HG02571 (cell line): Measurements from ENCODE around the gene AKAP6.

Experiments
- ATAC-seq: cut with Tn5 transposase; IDR thresholded peaks from one replicate; pipeline ENCODE4 v1.9.1; 2021; ENCODE audit warnings: mild to moderate bottlenecking, moderate library complexity; ENCODE audit not compliant: unreplicated experiment

Gene AKAP6

DNA sequence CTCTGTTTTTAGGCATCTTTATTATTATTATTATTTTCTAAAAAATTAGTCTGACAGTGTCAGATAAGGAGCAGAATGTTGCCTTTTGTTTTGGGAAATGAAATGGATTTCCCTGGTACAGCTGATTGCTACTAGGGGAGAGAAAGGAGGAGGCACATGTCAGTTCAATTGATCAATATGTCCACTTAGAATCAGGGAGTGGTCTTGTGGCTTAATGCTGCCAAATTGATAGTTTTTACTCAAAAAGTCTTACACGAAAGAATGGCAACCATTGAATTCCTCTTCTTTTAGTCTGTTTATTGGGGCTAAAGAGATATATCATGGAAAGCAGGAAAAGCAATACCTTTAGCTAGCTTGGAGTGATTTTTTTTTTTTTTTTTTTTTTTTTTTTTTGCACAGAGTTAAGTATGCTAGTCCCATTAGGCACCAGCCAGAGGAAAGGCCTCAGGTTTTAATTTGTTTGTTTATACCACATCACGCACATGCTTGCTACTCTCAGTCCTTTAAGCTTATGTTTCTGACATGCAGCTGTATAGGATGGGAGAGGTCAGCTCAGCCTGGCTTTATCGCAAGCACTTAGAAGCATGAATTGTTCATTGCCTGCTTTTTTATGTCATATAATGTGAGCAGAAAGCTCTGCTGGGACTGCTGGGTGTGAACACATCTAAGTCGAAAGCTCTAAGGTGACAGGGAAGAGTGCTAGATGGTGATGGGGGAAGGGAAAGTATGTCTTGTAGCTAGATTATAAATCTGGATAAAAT lies 1.4 kb downstream of the AKAP6 start:
- ATAC-seq = no peak

DNA sequence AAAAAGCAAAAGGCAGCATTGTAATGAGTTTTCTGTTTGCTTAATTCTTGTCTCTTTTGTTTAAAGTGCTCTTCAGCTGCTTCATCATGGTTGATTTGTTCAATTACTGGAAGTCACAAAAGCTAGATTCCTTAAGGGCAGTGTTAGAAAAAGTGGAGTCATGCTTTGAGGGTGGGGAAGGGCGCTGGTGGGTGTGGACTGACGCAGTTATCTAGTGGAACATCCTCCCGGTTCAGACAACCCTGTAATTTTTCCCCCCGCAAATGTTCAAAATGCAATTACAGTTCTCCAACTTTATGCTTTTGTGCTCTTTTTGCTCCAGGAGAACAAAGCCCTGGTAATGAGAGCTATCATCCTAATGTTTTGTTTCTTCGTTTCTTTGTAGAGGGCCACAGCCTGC lies 2.1 kb downstream of the AKAP6 start:
- ATAC-seq = no peak

DNA sequence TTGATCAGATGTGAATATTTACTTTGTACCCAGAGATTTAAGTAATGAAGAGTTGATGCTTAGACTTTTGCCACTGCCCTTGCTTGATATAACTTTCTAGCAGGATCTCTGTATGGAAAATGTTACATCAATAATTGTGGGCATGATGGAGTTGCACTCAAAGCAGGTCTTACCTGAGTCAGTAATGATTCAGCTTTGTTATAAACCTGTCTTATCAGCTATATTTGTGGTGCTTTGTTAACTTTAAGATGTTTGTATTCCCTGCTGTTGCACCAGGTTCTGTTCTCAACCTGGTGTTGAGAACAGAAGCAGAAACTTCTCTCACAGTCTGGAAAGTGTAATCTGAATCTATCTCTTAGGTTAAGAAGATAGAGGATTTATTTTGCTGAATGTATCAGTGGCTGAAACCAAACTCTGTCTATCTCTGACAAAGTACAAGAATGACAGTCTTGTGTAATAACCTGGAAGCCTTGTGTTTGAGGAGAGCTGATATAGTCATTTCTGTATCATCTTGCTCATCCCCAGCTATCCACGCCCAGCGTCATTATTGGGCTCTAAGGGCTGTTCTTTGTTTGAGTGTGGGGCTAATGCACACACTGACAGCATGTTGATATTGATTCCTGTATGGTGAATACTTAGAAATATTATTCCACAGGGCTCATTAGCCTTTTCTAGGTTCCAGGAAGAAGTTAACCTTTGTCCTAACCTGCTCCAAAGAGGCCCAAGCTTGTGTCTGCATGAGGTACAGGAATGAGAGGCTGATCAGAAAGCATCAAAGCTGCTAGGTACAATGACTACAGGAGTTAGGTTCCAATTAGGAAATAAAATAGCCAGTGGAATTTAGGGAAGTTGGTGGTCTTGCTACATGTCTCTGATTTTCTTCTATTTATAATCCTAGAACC lies 3.6 kb downstream of the AKAP6 start:
- ATAC-seq = no peak

DNA sequence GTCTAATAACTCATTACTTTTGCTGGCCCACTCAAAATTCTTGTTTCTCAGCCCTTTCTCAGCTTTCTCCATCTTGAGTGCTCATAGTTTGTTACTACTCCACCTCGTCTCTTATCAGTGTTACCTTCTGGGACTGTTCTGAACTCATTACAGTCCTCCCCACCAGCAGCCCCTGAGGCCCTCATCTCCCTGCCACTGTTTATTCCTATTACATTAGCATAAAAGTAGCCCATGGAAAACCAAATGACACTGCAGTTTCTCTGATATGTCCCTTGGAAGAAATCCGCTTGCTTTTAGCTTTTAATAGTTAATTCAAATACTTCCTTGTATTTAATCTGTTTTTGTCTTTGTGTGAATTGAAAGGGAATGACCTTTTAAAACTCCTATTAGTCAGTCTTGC lies 7.6 kb downstream of the AKAP6 start:
- ATAC-seq = no peak

DNA sequence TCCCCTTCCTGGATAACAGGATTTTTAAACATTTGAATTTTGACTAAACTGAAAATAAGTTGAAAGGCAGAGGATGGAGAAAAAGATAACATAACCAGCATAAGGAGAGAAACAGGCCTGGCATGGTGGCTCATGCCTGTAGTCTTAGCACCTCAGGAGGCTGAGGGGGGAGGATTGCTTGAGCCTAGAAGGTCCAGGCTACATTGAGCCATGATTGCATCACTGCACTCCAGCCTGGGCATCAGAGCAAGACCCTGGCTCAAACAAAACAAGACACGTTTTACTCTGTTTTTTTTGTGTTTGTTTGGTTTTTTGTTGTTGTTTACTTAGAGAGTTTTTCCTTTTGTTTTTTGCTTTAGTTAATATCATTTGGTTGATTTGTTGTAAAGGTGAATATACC lies 8.7 kb downstream of the AKAP6 start:
- no peak for ATAC-seq

DNA sequence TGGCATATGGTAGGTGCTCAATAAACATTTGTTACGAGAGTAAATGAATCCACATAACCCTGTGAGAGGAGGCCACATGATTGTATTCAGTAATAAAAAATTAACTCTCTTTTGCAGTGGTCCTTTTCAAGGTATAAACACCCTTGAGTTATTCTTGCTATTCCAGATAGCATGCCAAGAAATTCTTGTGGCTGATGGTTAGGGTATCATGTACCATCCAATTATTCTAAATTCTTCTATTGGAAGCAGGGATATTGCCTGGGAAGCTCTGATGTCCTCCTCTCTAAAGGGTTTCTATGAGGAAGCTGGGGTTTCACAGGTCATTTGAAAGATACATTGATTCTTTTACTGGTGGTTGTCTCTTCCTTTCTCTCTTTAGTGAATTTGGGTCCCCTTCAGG lies 10.1 kb downstream of the AKAP6 start:
- no peak for ATAC-seq

DNA sequence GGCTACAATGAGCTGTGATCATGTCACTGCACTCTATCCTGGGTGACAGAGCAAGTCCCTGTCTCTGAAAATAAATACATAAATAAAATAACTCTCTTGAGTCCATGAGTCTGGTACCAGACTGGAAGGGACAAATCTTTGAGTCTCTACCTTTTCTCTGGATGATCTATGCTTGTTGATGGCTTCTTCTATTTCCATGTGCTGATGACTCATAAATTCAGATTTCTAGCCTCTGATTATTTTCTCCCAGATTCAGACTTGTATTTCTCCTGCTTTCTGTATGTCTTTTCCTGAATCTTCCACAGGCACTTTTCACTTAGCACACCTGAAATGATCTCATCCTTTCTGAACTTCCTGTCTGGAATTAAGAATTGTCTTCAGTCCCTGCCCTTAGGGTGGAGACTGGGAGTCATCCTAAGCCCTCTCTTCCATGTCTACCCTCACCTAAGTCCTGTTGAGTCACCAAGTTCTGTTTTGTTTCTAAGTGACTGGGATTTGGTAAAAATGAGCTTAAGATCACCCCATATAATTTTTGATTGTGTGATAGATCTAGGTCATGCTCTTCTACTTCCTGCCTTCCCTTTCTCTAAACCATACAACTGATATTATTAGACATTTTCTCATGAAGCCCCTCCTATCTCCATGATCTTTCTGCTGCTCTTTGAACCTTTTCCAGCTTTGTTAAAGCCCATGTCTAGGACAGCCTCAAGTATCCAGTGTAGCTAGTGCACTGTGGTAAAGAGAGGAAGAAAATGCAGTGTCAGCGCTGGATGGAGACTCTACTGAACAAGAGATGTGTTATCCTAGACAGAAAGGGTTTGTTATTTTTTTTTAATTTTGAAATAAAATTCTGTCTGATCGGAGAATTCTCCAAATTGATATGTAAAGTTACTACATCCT lies 13.1 kb downstream of the AKAP6 start:
- ATAC-seq = no peak

DNA sequence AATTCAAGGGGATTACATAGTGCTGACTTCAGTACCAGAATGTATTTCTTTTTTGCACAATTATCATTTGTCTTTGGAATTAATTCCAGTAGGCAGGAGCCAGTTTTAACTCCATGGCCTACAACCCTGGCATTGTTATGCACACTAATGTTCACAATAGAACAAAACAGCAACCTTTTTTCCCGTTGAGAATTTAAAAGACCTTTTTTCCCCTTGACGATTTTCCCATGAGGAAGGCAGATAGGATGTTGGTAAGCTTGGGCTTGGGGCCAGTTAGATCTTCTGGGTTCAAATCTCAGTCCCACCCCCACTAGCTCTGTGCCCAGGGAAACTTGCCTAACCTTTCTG lies 13.7 kb downstream of the AKAP6 start:
- ATAC-seq = no peak

DNA sequence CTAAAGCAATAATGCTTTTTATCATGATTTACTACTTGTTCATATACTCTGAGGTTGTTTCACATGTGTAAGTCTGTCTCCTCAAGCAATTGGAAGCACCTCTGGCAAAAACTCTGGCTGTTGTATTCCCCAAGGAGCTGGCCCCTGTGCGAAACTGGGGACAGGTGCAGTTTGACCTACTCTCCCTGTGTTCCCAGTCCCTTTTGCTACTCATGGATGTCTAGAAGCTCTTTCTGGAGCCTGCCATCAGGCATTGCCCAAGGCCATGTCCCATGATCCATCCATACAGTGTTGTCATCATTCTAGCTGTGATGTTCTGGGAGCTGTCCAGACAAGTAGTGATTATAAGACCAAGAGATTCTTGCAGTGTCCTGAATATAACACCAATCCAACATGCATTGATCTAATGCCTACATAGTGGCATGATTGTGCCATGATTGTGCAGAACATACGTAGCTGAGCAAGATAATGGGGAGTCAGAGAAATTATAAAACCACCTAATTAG lies 14.9 kb downstream of the AKAP6 start:
- ATAC-seq = no peak

DNA sequence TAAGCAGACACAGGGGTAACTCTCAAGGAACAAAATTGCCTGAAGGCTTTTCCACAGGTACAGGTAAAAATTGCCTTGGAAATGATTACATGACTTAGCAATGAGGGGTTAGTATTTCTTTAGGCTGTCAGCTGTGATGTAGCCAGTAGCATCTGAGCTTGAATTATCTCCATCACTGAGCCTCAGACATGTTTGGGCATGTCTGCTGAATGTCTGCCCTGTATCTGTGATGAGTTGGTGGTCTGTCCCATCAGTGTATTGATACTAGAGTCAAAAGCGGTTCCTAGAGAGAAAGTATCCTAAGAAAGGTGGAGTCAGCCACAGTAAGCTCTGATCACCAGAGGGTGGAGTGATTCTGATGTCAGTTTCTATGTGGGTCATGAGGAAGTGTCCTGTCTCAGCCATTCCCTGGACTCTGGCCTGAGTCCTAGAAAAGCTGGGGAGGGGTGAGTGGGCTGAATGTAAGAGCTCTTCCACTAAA lies 16.3 kb downstream of the AKAP6 start:
- no peak for ATAC-seq

DNA sequence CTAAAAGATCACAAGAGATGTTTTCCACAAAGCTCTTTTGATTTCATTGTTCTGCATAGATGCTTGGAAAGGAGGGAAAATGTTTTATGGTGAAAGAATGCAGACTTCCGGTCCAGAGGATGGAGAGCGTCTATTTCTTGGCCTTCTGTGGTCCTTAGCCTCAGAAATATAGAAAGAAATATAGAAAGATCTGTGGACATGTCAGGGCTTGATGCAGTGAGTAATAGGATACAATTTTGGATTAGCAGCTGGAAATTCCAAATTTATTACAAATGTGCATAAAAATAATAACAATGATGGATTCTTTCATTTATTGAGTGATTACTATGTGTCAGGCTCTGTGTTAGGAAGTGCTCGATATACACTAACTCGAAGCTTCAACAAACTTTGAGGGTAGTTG lies 20.2 kb downstream of the AKAP6 start:
- no peak for ATAC-seq

DNA sequence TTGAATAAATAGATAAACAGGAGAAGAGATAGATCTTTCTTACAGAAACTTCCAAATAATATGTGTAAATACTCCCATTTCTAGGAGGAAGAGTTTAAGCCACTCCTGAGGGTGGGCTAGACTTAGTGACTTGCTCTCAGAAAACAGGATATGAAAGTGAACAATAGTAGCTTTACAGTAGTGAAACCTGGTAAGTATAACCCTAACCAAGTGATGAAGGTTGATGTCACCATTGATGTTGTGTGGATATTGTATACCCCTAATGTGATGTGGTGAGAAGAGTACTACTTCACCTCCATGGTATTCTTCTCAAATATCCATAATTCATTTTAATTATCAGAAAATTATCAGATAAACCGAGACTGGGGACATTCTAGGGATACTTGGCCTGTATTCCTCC lies 20.9 kb downstream of the AKAP6 start:
- ATAC-seq = peak; percentile 85

DNA sequence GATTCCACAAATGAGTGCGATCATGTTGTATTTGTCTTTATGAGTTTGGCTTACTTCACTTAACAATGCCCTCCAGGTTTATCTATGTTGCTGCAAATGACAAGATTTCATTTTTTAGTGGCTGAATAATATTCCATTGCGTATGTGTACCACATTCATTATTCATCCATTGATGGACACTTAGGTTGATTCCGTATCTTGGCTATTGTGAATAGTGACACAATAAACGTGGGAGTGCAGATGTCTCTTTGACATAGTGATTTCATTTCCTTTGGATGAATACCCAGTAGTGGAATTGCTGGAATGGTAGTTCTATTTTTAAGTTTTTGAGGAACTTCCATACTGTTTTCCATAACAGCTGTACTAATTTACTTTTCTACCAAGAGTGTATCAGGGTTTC lies 23.5 kb downstream of the AKAP6 start:
- no peak for ATAC-seq

DNA sequence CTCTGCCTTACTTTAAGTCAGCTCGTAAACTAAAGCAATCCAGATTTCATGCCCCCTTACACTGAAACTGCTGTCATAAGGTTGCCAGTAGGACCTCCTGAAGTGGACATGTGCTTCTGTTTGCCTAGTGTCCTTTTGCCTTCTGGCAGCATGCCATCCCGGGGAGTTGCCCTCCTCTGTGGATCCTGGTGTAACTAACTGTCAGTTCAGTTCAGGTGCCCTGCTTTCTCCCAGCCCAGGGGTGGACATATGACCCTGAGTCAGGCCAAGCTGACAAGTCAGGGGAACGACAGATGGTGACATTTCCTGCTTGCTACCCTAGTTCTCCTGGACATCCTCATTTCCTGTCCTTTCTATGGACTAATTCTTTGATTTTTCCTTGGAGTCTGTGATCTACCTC lies 25.6 kb downstream of the AKAP6 start:
- ATAC-seq = no peak

DNA sequence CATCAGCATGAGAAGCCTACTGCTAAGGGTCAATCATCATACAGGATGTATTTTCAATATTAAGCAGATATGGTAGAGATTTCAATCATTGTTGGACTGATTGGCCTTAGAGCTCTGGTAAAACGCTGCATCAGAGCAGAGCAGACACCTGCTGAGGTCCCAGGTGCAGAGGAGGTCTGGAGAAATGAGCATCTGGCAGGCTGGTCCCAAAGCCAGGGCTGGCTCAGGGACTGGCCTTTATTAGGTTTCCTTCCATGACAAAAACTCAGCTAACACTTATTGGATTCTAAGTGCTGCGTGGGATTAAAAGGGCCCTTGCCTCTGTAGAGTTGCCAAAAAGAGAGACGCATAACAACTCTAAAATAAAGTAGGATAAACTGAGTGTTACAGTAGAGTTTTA lies 29.7 kb downstream of the AKAP6 start:
- no peak for ATAC-seq

DNA sequence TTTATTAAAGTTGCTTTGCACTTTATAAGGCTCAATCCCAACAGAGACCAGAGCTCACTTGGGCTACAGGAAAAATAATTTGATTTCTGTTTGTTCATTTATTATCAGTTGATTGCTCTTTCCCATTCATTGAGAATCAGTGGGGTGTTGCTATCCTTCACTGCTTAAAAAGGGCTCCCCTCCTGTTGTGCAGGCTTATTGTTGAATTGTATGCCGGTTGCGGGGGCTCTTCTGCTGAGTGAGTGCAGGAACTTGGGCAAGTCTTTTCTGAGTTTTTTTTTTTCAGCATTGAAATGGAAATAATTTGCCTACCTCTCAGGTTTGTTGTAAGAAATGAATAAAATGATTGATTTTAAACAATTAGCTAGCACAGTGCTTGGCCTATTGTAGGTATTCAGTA lies 32.6 kb downstream of the AKAP6 start:
- no peak for ATAC-seq

DNA sequence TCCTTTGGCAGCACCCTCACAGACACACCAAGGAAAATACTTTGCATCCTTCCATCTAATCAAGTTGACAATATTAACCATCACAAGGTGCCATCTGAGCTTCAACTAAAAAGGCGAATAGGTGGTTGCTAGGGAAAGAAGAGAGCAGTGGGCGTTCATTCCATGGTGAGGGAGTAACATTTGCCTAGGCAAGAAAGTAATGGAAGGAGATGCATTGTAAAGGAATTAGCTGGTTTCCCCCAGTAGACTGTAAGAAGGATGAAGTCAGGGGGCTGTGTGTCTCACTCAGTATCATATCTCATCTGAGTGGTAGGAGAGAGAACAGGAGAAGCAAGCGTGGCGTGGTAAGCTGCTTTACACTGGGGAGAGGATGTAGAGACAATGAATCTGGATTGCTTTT lies 34.7 kb downstream of the AKAP6 start:
- no peak for ATAC-seq

DNA sequence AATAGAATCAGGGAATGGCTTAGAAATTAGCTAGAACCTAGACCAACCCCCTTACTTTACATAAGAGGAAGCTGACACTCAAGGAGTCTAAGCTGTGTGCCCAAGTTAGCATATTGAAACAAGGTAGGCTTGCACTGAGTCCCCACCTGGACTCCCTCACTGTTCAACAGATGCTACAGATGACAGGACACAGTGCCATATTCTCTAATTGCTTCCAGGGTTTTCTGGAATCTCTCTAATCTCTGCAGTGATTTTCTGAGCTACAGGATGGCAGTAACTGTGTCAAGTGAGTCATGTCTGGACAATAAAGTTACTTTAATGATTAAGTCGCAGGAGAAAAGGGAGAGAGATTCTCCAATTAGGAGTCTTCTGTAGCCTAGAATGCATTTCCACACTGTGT lies 35.8 kb downstream of the AKAP6 start:
- no peak for ATAC-seq

DNA sequence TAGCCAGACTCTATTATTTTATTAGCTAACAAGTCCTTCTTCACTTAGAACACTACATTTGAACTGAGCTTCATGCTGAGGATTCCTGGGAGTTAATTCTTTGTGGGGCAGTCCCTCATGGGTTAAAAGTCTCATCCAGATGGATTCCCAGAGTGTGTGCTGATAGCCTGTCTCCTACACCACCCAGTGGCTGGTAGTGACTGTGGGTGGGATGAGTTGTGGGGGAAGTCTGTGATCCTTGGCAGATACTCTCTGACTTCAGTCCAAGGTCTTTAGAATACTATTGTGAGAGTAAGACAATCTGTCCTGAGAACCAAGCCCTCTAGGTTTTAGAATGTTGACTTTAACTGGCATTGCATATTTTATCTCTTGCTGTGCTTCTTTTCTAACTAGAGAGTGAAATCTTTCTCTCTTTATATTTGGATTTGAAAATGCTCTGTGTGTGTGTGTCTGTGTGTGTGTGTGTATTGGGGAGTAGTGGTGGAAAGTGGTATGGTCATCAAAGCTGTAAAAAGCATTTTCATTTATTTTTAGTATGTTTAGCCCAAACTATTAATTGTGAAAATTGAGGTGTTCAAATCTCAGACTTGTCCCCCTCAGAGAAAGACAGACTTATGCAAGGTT lies 37.3 kb downstream of the AKAP6 start:
- ATAC-seq = no peak

DNA sequence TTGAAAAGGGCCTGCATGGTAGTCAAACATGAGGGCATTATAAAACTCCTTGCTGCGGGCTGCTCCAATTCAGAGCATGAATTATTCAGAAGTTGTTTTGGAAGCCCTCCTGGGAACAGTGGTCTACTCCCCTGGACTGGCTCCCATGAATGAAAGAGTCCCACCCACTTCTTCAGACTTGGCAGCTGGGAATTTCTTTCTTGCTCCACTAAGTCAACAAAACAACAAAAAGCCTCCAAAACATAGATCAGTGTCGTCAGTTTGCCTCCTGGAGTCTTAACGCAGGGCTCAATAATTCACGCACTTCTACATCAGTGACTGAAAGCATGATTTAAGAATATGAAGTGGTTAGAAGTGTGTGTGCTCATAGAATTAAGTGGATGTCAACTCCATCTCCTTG lies 37.9 kb downstream of the AKAP6 start:
- no peak for ATAC-seq

DNA sequence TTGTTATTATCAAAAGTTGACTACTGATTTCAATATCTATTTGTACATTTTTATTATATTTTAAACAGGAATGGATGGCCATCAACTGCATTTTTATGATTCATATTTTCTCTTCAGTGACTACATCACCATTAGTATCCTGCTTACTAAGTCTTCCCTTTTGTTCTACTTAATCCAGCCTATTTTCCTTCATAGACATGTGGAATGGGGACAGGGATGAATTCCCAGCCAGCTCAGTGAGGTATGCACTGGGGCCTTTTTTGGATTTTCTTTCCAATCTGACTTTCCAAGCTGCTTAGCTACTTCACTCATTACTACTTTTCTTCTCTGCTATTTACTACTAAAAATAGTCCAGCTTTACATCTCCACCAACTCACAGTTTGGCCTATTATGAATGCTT lies 38.4 kb downstream of the AKAP6 start:
- no peak for ATAC-seq
